Measurements from ENCODE around the gene RFX3.

- no peak for TF ChIP-seq POLR2A (IDR thresholded peaks at IDR 0.05)
- TF ChIP-seq CTCF (IDR thresholded peaks at IDR 0.05 in 4 of 5, conservative IDR thresholded peaks at IDR 0.05 in 1 of 5): no peak
Measured at GRCh38 chr9:3458806-3459475, 66.9 kb downstream of the RFX3 start.

Measured in gastrocnemius medialis (tissue), 4 donors.